Activated CD4-positive, alpha-beta T cell treated with anti-CD3 and anti-CD28 coated beads, Interleukin-2, Interleukin-4, amounts not matched to agents 100 ng/mL and 50 ng/mL, durations not matched to agents 16 hours and 8 hours (primary cell): ENCODE results near the gene ARHGAP25.

Source experiments
- DNase-seq: peaks from one replicate; pipeline ENCODE4 v3.0.0-alpha.2; 2020; ENCODE audit warnings: low spot score

Gene ARHGAP25

DNA sequence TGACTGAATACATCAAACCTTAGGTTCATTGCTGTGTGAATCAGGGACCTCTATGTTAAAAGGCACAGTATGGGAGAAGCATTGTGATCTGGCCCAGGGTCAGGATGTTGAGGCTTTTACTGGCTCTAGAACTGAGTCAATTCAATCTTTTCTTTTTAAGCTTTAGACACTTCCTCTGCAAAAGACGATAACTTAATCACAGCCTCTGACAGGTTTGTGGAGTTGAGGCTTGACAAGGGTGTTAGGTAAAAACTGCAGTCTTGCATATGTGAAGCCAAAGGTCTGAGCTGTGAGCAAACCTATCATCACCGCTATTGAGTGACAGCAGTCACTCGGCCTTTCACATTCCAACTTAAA is 17.3 kb upstream of the ARHGAP25 start:
- peak; percentile 94 for DNase-seq

- peak; percentile 87 for DNase-seq
Measured at GRCh38 chr2:68719912-68720311, 14.7 kb upstream of the ARHGAP25 start.

DNA sequence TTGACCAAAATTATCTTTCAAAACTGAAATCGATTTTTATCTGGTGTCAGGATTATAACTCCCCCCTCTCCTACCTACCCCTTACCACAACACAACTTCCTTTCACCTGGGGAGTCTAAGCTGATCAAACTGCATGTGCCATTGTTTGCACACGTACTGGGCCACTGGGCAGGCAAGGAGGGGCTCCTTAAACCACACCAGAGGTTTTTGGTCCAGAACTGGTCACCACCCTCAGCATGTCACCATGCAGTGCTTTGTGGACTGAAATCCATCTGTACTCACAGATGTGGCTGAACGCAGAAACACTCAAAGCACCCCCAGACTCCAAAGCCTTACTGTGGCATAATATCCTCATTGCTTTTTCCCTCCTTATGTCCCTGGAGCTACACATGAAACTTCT is 13.9 kb upstream of the ARHGAP25 start:
- no peak for DNase-seq

DNA sequence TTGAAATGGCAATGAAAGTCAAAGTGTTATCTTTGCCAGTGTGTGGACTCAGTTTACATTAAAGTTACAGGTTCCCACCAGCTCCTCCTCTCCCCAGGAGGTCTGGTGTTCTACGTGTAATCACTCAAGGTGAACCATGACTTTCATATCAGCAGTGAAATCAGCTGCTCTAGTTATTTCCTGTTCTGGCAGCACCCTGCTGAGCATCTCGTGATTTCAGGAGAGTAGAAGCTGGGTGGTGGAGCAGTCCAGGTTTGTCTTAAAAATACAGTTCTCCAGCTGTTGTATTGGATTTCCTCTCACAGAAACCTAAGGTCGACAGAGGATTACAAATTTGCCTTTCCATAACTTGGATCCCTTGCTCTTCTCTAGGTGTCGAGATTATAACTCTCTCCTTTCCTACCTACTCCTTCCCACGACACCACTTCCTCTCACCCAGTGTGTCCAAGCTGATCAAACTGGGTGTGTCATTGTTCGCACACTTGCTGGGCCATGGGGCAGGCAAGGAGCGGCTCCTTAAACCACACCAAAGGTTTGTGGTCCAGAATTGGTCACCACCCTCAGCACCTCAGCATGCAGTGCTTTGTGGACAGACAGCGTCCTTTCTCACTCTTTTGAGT is 13.0 kb upstream of the ARHGAP25 start:
- peak; percentile 83 for DNase-seq

DNA sequence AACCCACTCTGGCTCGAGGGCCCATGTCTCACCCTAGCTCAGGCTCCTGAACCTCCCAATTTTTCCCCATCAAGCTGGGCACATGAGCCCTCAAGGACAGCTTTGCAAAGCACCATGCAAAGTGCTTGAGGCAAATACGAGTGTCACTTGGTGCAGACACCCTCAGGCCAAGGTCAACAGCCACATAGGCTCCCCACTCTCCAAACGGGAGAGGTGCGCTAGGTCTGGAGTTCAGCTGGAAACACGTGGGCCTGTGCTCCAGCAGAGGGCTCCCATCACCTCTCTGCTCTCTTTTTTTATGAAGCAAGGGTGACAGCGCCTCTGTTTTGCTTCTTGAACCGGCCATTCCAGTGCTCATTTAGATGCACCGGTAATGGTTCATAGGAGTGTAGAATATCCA is 11.9 kb upstream of the ARHGAP25 start:
- DNase-seq, result no peak

DNA sequence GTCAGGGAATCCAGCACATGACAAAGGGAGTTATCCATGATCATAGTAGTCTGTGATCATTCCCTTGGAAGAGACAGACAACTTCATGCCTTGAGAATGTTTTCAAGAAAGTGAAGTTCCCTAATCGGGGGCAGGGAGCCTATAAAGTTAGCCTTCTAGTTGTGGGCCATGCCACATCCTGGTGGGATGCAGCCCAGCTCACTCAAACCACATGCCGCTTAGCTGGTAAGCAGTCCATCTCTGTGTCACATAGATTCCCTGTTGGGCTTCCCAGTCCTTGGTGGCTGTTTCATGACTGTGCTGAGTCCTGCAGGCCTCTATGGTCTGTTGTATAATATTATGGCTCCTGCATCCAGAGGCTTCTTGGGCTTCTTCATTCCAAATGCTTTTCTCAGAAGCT is 11.4 kb upstream of the ARHGAP25 start:
- DNase-seq, result no peak

- DNase-seq, result no peak
Measured at GRCh38 chr2:68726100-68726499, 8.5 kb upstream of the ARHGAP25 start.

DNA sequence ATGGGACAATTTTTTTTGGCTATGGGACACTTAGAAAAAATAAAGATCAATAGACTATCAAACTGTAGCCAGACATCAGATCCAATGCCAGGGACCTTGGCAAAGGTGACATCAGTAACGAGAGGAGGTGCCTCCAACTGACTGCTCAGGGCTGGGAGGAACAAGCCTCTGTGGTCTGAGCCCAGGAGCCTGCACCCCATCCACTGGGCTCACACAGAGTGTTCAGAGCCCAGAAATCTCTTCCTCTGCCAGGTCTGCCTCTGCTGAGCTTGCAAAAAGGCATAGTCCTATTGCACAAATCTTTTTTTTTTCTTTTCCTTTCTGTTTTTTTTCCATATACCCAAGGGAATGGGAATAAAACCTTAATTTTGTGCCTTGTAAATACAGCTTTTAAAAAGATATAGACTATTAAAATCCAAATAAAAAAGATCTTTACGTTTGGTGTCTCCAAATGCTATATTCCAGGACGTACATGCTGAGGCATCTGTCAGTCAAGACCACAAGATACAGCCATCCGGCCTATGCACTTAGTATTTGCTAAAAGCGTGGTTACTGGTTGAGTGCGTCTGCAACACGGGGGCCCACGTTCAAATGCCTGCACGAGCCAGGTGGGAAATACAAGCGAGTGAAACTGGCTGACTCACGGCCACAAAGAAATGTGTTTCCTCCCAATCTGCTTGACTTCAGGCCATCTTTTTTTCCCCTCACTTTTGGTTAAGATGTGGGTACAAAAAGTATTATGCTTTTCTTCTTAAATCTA is 7.8 kb upstream of the ARHGAP25 start:
- peak; percentile 94 for DNase-seq

- DNase-seq, result no peak
Measured at GRCh38 chr2:68727683-68728375, 6.8 kb upstream of the ARHGAP25 start.

DNA sequence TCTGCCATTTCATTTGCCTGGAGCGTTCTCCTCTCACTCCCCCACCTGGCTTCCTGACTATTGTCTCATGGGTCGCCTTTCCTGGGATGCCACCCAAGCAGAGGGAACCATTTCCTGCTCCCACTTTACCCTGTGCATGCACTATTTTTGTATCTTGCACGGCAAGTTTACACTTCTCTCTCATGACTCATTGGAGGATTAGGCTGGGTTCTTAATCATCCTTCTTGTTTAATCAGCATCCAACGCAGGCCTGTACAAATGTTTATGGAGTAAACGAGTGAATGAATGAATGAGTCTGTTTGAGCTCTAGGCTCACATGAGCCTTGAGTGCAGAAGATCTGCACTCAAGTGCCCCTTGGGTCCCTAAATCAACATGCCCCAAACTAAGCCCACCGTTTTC is 3.8 kb upstream of the ARHGAP25 start:
- no peak for DNase-seq

DNA sequence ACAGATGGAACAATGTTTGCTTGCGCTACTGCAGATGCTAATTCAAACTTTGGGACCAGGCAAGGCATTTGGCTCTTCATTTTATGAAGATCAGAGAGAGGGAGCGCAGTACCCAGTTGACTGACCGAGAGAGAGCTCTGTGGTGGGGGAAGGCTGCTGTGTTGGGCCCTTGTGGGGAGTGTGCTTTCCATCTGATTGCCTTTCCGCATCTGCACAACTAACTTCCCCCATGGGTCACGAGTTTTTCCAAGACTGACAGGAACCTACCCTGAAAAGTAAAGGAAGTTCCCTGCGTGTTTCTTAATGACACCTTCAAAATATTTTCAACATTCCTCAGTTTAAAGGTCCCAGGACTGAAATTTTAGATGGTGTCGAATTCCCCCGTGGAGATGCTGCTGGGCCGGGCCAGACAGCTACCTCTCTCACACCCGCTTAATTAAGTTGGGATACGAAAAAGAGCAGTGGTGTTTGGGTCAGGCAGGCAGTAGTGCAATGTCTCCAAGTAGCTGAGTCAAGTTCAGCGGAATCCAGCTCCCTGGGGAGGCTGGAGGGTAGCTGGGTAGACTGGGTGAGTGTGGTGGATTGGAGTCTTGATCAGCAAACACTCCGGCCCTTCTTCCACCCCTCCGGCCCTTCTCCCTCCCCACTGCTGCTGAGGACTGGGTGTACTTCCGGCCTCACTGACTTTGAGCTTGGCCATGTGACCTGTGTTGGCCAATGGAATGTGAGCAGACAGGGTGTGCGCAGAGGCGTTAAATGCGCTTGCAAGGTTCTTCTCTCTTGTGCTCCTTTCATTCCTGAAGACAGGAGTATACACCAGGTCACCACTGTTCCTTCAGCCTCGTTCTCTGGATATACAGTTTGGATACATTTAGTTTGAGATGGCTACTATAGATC is 2.3 kb upstream of the ARHGAP25 start:
- no peak for DNase-seq

- no peak for DNase-seq
Measured at GRCh38 chr2:68733365-68733764, 1.2 kb upstream of the ARHGAP25 start.

DNA sequence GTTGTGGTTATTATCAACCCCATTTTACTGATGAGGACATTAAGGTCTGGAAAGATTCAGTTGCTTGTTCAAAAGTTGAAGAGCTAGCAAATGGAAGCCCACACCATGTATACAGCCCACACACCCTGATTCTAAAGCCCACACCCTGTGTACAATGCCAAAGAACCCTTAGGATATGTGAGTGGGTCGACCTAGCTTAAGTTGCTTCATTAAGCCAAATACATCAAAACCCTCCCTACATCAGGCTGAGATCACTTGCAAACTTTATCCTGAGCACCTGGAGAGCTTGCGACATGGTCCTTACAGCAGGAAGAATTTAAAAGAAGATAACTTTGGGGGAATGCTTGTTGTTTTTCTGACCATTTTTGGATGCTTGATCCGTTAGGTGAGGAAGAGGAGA is 435 bp upstream of the ARHGAP25 start:
- DNase-seq, result no peak

DNA sequence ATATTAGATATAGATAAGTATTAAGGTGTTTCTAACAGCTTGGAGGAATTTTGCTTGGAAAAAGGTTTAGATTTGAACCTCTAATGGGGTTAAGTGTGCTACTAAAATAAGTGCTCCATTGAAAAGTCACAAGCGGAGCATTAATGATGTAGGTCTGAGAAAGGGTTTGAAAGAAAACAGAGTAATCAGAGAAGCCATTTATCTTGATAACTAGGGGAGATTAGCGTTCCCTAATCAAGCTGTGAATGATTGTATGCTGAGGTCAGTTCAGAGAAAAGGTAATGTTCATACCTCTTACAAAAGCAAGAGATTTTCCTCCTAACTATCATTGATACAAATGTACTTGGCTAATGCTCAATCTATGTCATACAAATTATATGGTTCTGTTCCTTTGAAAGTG is 1.5 kb downstream of the ARHGAP25 start:
- DNase-seq, result no peak

DNA sequence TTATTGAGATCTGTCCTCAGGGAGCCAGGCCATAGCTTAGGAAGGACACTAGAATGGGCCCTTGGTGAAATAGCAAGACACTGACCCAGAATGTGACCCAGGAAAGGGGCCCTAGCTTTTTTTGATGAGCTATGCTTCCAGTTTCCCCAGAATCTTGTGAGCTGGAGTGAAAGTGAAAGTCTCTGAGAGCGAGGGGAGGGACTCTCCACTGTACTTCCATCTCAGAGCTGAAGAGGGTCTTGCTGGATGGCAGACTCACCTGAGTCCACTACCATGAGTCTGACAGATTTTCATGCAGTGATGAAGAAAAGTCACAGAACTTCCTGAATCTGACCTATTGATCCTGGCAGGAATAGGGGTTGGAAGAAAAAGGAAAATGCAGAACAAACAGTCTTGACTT is 3.1 kb downstream of the ARHGAP25 start:
- peak; percentile 81 for DNase-seq

DNA sequence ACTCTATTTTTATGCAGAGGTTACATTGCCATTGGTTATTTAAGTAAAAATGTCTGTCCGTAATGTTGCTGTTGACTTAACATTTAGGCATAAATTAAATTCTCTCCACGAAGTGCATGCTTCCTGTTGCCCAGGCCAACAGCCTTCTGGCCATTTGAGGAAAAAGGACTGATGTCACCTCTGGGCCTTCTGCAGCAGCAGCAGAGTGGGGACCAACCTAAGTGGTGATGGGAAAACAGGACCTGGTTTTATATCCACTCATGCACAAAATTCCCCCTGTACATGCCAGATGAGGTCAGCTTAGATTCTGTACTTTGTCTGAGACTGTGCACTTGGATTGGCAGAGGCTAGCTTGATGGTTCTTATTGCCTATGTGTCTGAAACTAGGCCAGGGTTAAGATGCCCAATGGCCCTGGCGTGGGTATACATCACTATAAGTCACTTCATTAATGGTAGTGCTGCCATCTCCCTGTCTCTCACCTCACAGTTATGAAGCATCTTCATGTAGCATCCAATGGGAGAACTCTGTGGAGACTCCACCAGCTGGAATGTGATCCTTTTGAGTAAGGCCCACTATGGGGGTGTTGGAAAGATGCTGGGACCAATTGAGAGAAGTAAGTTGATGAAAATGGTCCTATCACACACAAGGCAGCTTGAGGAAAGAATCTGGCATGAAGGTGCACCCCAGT is 4.4 kb downstream of the ARHGAP25 start:
- no peak for DNase-seq

GRCh38 chr2:68739595-68740399 is 5.2 kb downstream of the ARHGAP25 start:
- no peak for DNase-seq

DNA sequence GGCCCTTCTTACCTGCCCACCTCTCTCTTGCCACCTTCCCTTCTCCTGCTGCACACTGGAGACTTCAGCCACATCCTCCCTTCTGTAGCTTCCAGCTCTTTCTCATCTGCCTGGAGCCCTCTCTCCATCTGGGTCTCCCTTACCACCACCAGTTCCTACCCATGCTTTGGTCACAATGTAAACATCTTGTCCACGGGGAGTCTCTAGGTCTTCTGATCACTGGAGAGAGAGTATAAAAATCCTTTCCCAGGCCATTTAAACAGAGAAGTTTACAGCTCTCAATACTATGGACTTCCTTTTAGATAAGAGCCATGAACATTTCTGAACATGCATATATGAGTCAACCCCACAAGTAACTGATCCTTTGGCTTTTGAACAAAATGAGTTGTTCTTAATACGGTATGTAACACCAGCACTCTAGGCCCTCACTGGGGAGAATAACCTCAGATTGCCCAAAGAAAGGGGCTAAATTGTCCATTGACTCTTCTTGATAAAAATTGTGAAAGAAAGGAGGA is 5.8 kb downstream of the ARHGAP25 start:
- DNase-seq, result peak; percentile 62

DNA sequence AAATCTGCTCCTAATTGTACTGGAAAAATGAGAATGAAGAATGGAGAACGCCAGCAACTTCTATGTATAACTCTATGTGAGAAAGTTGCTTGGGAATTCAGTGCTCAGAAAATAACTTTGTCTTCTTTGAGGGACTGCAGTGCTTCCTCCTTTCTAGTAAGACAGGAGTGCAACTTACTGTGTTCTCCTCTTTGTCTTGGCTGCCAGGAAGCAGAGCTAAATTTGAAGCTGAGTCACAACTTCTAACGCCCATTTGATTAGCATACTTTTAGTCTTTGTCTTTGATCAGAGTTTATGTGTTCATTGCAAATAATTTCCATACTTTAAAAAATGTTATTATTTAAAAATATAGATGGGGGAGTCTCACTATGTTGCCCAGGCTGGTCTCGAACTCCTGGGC is 6.6 kb downstream of the ARHGAP25 start:
- DNase-seq, result no peak

- DNase-seq, result peak; percentile 69
Measured at GRCh38 chr2:68741805-68742306, 7.2 kb downstream of the ARHGAP25 start.
